GM19438 (cell line): ENCODE measurements around the gene LRRN1.
"Not testable (repeated sequence)": the region's sequence is repeated elsewhere in the genome, so short reads cannot be mapped to it uniquely, and the experiment has no call there.

Experiments
- ATAC-seq: cut with Tn5 transposase; IDR thresholded peaks from one replicate; pipeline ENCODE4 v1.9.1; 2021; ENCODE audit warnings: low read depth; ENCODE audit not compliant: unreplicated experiment

Gene LRRN1

GRCh38 chr3:3806092-3806491 lies 6.9 kb downstream of the LRRN1 start:
- ATAC-seq, result no peak

DNA sequence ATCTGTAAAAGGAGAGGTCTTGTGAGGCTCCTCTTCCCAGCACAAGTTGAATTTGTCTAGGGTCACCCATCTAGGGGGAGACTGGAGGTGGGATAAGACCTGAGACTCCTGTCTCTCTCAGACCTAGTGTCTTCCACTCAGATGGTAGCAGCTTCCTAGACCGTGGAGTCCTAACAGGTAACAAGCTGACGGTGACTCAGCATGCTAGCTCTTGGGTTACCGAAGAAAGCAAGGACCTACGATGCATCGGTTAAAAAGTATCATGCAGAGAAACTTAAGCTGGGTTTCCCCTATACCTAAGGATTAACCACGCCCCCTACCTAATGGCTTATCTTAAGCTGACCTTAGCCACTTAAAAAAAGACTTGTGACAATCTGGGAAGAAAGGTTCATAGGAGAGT lies 7.6 kb downstream of the LRRN1 start:
- no peak for ATAC-seq

DNA sequence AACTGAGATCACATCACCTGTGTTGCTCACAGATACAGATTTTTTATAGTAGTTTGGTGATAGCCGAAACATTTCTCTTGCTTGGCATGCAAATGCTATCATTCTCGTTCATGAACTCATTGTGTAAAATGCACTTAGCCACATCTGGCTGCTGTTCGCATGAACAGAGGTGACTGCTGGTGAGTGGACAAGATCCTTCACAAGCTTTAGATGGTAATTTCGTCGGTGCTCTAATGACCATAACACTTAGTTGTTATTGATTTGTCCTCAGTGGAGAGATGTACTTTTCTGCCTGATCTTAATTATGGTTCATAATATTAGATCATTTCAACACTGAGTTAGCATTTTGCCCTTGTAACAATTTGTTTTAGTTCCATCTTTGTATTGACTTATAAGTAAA lies 13.8 kb downstream of the LRRN1 start:
- ATAC-seq, result no peak

- ATAC-seq, result no peak
Observed at GRCh38 chr3:3815206-3815605, 16.0 kb downstream of the LRRN1 start.

DNA sequence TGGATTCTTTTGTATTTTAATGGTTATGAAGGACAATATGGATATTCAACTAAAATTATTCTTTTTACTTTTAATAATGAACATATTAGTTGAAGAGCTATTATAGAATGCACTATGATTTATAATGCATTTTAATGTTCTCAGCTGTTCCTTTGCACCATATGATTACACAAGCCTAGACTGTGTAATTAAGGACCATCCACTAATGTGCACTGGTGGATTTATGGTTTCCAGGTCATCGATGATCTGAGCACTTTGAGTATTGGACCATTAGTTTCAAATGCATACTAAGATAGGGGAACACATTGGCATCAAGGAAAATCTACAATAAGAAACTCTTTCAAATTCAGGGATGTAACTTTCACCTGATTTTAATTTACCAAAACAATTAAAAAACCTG lies 16.8 kb downstream of the LRRN1 start:
- ATAC-seq, result no peak

DNA sequence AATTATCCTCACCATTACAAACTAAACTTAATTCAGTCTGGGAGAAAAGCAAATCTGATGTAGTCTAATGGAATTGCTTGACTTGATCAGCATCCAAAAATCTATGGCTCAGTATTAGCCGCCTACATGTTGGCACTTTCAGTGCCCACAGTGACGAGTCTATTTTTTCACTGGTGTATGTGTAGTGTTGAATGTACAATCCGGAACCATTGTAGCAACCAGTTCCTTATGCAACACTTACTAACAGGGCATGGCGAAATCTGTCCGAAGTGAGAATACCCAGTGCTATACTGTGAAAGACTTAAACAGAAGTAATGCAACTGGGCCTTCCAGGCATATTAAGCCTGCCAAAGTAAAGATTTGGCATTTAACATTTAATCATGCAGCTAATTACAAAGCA lies 18.6 kb downstream of the LRRN1 start:
- no peak for ATAC-seq

- no peak for ATAC-seq
Observed at GRCh38 chr3:3821777-3822176, 22.5 kb downstream of the LRRN1 start.

- no peak for ATAC-seq
Observed at GRCh38 chr3:3825035-3825434, 25.8 kb downstream of the LRRN1 start.

DNA sequence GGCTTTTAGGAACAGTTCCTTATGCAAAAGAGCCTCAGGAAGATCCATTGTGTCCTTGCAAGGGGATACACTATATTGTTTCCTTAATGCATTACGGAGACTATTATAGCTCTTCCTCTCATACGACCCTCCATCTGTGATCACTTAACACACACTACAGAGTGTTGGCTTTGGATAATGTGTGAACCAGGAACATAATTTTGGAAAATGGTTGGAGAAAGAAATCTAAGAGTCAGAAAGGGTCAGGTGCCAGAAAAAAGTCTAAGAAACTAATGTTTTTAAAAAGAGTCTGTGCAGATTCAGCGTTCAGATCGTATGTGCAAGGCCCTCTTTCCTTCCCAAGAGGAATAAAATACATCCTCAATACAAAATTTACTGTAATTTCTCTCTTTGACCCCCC lies 27.3 kb downstream of the LRRN1 start:
- no peak for ATAC-seq

DNA sequence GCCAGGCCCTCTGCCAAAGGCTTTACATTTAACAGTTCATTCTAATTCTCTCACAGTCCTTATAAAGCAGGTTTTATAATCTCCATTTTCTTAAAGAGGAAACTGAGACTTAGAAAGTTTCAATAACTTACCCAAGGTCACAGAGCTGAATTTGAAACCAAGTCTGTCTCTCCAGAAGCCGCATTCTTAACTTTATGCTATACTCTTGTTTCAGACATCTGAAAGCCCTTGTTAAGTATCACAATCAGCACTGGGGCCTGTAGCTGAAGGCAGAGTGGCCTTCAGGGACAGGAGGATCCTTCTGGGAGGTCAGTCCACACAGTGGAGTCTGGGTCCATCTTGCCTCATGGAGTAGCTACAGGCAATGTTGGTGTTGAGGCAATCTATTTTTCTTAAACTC lies 27.9 kb downstream of the LRRN1 start:
- no peak for ATAC-seq

DNA sequence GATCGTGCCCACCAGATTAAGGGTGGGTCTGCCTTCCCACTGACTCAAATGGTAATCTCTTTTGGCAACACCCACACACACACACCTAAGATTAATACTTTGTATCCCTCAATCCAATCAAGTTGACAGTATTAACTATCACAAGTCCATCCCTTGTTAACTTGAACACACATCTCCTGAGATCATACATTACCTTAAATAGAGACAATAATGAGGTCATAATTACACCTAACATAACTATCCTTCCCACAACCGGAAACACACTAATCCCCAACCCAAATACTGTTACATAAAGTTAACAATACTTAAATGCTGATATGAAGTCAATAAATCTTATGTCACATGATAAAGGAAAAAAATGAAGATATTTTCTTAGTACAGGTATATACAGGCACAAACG lies 29.2 kb downstream of the LRRN1 start:
- ATAC-seq, result not testable (repeated sequence)

DNA sequence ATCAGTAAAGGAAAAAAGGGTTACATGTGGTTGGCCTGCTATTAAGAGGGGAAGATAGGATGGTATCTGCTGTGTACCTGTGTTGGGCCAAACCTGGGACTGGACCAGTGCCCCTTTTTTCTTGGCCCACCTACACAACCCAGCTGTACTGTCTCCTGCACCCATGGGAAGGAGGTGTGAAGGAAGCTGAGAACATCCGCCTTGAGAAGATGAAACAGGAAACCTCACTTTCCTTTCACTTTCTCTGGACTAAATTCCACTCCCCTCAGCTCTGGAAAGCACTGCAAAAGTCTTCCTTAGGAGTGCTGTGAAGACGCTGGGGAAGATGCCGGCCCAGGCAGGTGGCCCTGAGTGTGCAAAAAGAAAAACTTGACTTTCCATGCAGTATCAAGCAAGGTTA lies 37.6 kb downstream of the LRRN1 start:
- no peak for ATAC-seq

DNA sequence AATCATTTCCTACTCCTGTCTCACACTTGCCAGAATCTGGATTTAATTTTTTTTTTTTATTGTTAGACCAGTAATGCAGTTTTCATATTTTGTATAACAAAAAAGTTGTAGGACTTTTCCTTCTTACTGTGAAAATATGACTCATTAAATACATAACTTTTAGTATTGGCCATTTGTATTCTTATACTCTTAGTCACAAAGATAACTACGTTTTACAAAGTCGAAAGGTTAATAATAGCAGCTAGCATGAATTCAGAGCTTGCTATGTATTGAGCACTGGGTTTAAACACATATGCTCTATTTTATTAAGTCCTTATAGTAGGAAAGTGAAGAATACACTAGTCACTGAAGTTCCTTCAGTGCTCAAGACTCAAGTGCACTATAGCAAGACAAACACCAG lies 43.1 kb downstream of the LRRN1 start:
- ATAC-seq, result no peak

DNA sequence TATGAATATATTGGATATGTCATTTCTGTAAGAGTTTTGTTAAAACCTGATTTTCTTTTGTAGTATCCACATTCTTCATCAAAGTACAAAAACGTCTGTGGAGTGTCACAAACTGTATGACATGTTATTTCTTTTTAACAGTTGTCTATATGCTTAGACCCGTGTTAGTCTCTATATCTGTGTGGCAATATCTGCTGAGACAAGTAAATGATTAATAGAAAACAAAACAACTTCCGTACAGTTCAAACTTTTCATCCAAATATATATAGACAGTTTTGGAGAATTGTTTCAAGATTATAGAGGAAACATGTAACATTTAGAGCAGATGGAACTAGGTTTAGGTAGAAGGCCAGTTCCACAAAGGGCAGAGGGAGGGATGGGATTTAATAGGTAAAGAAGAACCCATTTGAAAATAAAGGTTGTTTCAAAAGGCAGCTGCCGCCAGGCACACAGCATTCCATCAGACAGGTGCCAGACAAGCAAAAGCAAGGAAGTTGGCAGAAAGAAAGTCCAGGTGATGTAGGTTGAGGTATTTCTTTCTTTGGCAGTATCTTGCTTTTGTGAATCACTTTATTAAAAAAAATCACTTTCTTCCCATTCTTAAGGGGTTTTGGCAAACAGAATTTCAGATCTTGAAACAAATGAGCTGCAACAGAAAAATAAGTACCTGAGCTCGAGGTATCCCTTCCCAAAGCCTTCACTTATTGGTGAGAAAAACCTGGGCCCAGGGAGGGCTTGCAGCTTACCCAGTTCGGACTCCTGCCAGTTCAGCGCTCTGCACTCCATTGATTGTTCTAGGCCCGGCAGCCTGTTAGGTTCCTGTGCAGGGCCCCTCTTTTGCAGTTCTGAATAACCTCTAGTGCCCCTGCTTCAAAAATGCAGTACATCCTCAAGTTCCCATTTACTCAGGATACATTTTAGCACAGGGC lies 49.0 kb downstream of the LRRN1 start:
- no peak for ATAC-seq

DNA sequence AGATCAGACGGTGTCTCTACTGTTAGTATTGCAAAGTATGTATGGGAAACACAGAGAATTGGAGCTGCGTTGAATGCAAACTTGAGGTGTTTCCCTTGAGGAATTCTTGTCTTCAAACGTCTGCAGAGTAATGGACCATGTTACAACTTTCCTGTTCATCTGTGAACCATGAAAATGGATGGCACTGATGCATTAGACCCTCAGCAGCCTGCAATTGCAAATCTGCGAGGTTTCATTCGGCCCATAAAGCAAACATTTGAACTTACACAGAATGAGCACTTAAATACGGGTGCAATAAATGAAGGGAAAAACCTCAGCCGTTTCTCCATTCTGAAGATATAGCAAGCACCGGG lies 49.7 kb downstream of the LRRN1 start:
- no peak for ATAC-seq

- no peak for ATAC-seq
Observed at GRCh38 chr3:3851621-3852323, 52.5 kb downstream of the LRRN1 start.

GRCh38 chr3:3853544-3853943 lies 54.3 kb downstream of the LRRN1 start:
- no peak for ATAC-seq

DNA sequence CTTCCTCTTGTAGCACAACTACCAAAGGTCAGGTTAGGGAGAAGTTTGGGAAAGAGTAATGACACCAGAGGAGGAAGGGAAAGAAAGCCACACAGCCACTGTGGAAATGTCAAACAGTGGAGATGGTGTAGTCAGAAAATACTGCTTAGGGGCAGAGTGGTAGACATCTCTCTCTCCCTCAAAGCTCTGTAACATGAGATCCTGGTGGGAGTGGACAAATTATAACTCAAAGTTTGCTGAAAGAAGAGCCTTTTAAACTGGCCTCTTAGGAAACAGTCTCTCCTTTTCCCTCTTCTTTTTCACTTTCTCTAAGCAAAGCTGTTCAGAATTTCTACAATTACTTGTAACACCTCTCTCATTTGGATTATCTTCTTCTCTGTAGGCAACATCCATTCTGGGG lies 55.8 kb downstream of the LRRN1 start:
- no peak for ATAC-seq

DNA sequence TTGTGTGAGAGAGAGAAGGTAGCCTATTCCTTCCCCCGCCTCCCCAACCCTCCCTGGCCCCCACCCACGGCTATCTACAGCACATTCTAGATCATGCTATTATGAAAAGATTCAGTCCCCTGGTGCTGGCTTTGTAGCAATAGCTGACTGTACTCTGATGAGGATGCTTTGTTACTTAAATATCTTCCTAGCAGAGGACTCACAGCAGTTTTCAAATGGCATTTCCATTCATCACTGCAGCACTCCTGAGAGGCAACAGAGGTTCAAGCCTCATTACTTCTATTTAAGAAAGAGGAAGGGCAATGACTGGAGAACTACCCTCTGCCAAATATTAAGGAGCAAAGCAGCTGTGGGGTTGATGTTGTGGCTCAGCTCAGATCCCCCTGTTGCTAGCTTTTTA lies 61.0 kb downstream of the LRRN1 start:
- ATAC-seq, result no peak

- ATAC-seq, result no peak
Observed at GRCh38 chr3:3862534-3862933, 63.3 kb downstream of the LRRN1 start.

DNA sequence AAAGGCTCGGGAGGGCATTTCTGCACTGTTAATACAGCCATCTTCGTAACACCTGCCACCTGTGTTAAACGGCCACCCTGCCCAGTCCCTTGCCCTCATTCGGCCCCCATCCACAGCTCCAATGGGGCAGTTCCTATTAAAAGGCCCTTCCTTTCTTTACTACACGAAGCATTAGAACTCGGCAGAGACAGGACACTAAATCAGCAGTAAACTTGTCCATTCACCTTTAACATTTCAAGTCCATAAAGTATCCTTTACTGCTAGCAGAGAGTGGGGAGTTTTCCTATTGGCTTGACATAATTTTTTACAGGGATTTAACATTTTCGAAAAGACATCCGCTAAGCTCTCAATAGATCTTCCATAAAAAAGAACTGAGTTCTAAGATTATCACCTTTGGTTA lies 76.3 kb downstream of the LRRN1 start:
- no peak for ATAC-seq

DNA sequence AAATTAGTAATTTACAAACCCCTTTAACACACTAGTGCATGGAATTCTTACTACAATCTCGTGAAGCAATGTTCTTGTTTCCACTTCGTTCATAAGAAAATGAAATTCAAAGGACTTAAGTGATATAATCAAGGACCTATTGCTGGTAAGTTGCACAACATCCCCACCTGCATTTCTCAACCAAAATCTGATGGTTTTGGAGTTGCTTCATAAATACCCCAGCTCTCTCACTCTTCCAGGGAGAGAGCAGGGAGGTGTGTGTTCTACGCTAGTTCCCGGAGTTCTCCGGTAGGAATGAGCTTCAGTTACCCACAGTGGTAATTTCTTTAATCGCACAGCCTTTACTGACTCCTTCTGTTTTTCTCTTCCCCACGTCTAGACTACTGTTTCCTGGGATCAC lies 81.8 kb downstream of the LRRN1 start:
- no peak for ATAC-seq
